ENCODE data around the gene MRC2.

Gene MRC2

DNA sequence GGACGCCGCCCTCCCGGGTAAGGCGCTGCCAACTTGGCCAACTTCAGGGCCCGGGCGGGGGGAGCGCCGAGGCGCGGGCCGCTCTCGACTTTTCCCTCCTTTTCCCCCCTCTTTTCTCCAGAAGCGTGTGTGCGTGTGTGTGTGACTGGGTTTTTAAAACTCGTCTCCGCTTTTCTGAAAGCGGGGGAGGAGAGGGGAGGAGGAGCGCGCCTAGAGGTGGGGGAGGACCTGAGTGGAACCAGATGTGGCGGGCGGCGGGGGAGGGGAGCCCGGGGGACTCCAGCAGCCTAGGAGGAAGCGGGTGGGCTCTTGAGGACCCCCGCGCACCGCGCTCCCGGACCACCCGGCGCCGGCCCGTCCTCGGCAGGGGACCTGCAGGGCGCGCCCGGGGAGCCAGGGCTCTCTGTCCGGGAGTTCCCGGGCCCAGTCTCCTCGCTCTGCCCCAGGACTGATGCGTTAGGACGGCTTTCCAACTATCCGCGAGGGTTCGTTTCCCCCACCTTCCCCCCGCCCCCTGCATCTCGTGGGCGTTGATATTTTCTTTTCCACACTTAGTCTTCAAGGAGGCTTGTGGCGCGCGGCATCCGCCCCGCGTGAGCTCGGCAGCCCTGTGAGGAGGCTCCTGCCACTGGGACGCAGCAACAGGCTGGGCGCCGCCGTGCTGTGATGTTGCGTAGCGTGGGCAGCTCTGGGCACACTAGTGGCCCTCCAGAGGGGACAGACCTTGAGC lies 599 bp downstream of the MRC2 start:
- ChIA-PET CTCF (interaction anchor here (1.0 to 1.4 kb wide), 3 partner anchors 9 to 20 kb away, joined by 3 to 4 read pairs (median 4); no protein-coding TSS in a partner anchor), POLR2A (no interaction called here)
- H3K27me3 ChIP-seq (replicated peaks in 2 of 5; ENCODE audit: control insufficient read depth in 4 of 5, insufficient read depth in 5 of 5, low read length in 4 of 5): peaks cover 0 to 25% (median 0%) of the 10 kb centered on the region in 5 experiments
- H3K27ac ChIP-seq (ENCODE audit: insufficient read depth in 1 of 2, low read depth in 1 of 2, low read length in 2 of 2, poor library complexity in 1 of 2, severe bottlenecking in 2 of 2): no peak overlapping the region
- WGBS (ENCODE audit: insufficient coverage): 0% methylated on average over 42 of the region's 61 CpGs
- H3K36me3 ChIP-seq (ENCODE audit: control insufficient read depth in 4 of 4, insufficient read depth in 4 of 4, low read length in 3 of 4): no peaks in the 10 kb centered on the region
- peaks cover 0 to 53% (median 30%) of the 10 kb centered on the region in 4 experiments for H3K4me1 ChIP-seq (ENCODE audit: control extremely low read depth in 1 of 4, control insufficient read depth in 4 of 4, insufficient read depth in 4 of 4, low read length in 3 of 4)
- peak; percentile 22 to 71 (median 57) for DNase-seq
- no peaks in the 10 kb centered on the region for H3K9me3 ChIP-seq (ENCODE audit: control extremely low read depth in 1 of 5, control insufficient read depth in 4 of 5, insufficient read depth in 2 of 5, low read depth in 1 of 5, low read length in 4 of 5)
- peak overlapping the region; percentile 45 to 85 (median 78) for H3K4me3 ChIP-seq (ENCODE audit: control insufficient read depth in 1 of 7, extremely low read depth in 1 of 7, insufficient read depth in 4 of 7, low read depth in 2 of 7, low read length in 6 of 7)

DNA sequence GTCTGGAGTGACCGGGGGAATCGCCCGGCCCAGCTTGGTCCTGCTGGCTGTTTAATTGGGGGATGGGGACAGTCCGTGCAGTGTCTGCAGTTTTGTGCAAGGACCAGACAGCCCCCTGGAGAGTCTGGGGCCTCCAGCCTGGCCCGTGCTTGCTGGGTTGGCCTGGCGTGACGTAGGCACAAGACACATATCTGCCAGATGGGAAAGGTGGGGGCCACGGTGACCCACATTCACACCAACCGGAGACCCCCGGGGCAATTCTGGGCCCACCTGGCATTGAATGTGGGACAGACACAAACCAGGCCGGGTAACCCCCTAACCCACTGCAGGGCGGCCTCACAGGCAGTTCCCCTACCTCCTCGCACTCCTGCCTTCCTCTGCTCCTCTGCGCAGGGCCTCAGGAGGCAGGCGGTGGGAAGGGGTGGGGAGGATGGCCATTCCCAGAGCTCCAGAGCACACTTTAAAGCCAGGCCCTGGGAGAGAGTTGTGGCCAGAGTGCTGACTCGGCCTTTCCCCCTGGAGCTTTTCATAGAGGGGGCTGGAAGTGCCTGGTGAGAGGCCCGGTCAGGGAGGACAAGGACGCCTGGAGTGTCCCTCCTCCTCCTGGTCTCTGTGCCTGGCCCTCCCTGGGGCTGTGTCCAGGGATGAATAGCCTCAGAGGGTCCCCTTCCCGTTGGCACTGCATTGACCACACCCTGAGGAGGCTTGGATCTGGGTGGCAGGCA lies 1.5 kb downstream of the MRC2 start:
- peaks cover 0 to 53% (median 30%) of the 10 kb centered on the region in 4 experiments for H3K4me1 ChIP-seq (ENCODE audit: control extremely low read depth in 1 of 4, control insufficient read depth in 4 of 4, insufficient read depth in 4 of 4, low read length in 3 of 4)
- no peaks in the 10 kb centered on the region for H3K36me3 ChIP-seq (ENCODE audit: control insufficient read depth in 4 of 4, insufficient read depth in 4 of 4, low read length in 3 of 4)
- POLR2A ChIA-PET: no interaction called here
- no peak for DNase-seq
- peak overlapping the region in 4 of 7 experiments; percentile 75 to 85 (median 80) for H3K4me3 ChIP-seq (ENCODE audit: control insufficient read depth in 1 of 7, extremely low read depth in 1 of 7, insufficient read depth in 4 of 7, low read depth in 2 of 7, low read length in 6 of 7)
- CTCF ChIA-PET: interaction anchor here (1.0 to 1.4 kb wide), 3 partner anchors 10 to 19 kb away, joined by 3 to 4 read pairs (median 4); no protein-coding TSS in a partner anchor
- WGBS (ENCODE audit: insufficient coverage): 69% methylated on average over 15 of the region's 19 CpGs
- peaks cover 0 to 25% (median 0%) of the 10 kb centered on the region in 5 experiments for H3K27me3 ChIP-seq (replicated peaks in 2 of 5; ENCODE audit: control insufficient read depth in 4 of 5, insufficient read depth in 5 of 5, low read length in 4 of 5)
- H3K9me3 ChIP-seq (ENCODE audit: control extremely low read depth in 1 of 5, control insufficient read depth in 4 of 5, insufficient read depth in 2 of 5, low read depth in 1 of 5, low read length in 4 of 5): no peaks in the 10 kb centered on the region
- no peak overlapping the region for H3K27ac ChIP-seq (ENCODE audit: insufficient read depth in 1 of 2, low read depth in 1 of 2, low read length in 2 of 2, poor library complexity in 1 of 2, severe bottlenecking in 2 of 2)

- 89% methylated on average over 16 of the region's 19 CpGs for WGBS (ENCODE audit: insufficient coverage)
- H3K27ac ChIP-seq (ENCODE audit: insufficient read depth in 1 of 2, low read depth in 1 of 2, low read length in 2 of 2, poor library complexity in 1 of 2, severe bottlenecking in 2 of 2): no peak overlapping the region
Observed at GRCh38 chr17:62629556-62630364, 2.3 kb downstream of the MRC2 start.

DNA sequence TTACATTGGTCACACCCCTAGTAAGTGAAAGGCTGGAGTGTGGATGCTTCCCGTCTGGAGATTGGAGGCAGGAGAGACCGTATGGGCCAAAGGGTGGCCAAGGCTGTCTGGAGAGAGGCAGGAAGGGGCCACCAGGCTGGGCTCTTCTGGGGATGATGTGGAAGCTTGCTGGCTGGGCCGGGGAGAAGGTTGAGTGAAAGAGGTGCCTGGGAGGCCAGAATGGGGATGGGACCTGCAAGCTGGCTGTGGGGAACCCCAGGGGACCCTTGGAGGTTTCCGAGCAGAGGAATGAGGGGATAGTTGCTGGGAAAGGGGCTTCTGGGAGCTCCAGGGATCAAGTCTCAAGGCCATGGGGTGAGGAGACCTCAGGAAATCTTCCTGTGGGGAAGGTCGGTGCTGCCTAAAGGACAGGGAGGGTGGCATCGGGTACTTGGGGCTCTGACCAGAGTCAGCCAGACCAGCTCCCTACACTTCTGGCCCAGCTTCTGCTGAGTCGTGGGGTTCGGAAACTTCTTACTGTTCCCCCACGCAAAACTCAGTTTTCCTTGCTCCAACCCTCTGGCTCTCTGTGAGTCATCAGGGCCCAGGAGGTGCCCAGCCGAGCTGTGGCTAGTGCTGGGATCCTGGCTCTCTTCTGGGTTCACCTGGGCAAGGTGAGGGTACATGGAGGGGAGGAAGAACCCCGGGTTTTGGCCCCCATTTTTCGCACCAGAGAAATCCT lies 3.1 kb downstream of the MRC2 start:
- ChIA-PET CTCF (no interaction called here), POLR2A (no interaction called here)
- no peaks in the 10 kb centered on the region for H3K9me3 ChIP-seq (ENCODE audit: control extremely low read depth in 1 of 5, control insufficient read depth in 4 of 5, insufficient read depth in 2 of 5, low read depth in 1 of 5, low read length in 4 of 5)
- no peak overlapping the region for H3K4me3 ChIP-seq (ENCODE audit: control insufficient read depth in 1 of 7, extremely low read depth in 1 of 7, insufficient read depth in 4 of 7, low read depth in 2 of 7, low read length in 6 of 7)
- peaks cover 0 to 25% (median 0%) of the 10 kb centered on the region in 5 experiments for H3K27me3 ChIP-seq (replicated peaks in 2 of 5; ENCODE audit: control insufficient read depth in 4 of 5, insufficient read depth in 5 of 5, low read length in 4 of 5)
- H3K36me3 ChIP-seq (ENCODE audit: control insufficient read depth in 4 of 4, insufficient read depth in 4 of 4, low read length in 3 of 4): no peaks in the 10 kb centered on the region
- DNase-seq: no peak
- 89% methylated on average over 8 of the region's 12 CpGs for WGBS (ENCODE audit: insufficient coverage)
- H3K4me1 ChIP-seq (ENCODE audit: control extremely low read depth in 1 of 4, control insufficient read depth in 4 of 4, insufficient read depth in 4 of 4, low read length in 3 of 4): peaks cover 0 to 45% (median 30%) of the 10 kb centered on the region in 4 experiments
- H3K27ac ChIP-seq (ENCODE audit: insufficient read depth in 1 of 2, low read depth in 1 of 2, low read length in 2 of 2, poor library complexity in 1 of 2, severe bottlenecking in 2 of 2): no peak overlapping the region

More at GRCh38 chr17:62629556-62630364, 2.3 kb downstream of the MRC2 start:
- no peaks in the 10 kb centered on the region for H3K36me3 ChIP-seq (ENCODE audit: control insufficient read depth in 4 of 4, insufficient read depth in 4 of 4, low read length in 3 of 4)
- DNase-seq: no peak
- POLR2A ChIA-PET: no interaction called here
- no peak overlapping the region for H3K4me3 ChIP-seq (ENCODE audit: control insufficient read depth in 1 of 7, extremely low read depth in 1 of 7, insufficient read depth in 4 of 7, low read depth in 2 of 7, low read length in 6 of 7)
- peaks cover 0 to 25% (median 0%) of the 10 kb centered on the region in 5 experiments for H3K27me3 ChIP-seq (replicated peaks in 2 of 5; ENCODE audit: control insufficient read depth in 4 of 5, insufficient read depth in 5 of 5, low read length in 4 of 5)
- H3K9me3 ChIP-seq (ENCODE audit: control extremely low read depth in 1 of 5, control insufficient read depth in 4 of 5, insufficient read depth in 2 of 5, low read depth in 1 of 5, low read length in 4 of 5): no peaks in the 10 kb centered on the region
- H3K4me1 ChIP-seq (ENCODE audit: control extremely low read depth in 1 of 4, control insufficient read depth in 4 of 4, insufficient read depth in 4 of 4, low read length in 3 of 4): peaks cover 0 to 53% (median 30%) of the 10 kb centered on the region in 4 experiments
- CTCF ChIA-PET: no interaction called here

GRCh38 chr17:62631086-62631935 lies 3.8 kb downstream of the MRC2 start:
- no peaks in the 10 kb centered on the region for H3K9me3 ChIP-seq (ENCODE audit: control extremely low read depth in 1 of 5, control insufficient read depth in 4 of 5, insufficient read depth in 2 of 5, low read depth in 1 of 5, low read length in 4 of 5)
- peaks cover 0 to 19% (median 0%) of the 10 kb centered on the region in 5 experiments for H3K27me3 ChIP-seq (replicated peaks in 2 of 5; ENCODE audit: control insufficient read depth in 4 of 5, insufficient read depth in 5 of 5, low read length in 4 of 5)
- H3K4me1 ChIP-seq (ENCODE audit: control extremely low read depth in 1 of 4, control insufficient read depth in 4 of 4, insufficient read depth in 4 of 4, low read length in 3 of 4): peaks cover 0 to 40% (median 30%) of the 10 kb centered on the region in 4 experiments
- ChIA-PET CTCF (interaction anchor here (1.0 kb wide), 1 partner anchor 9 kb away, joined by 3 read pairs; no protein-coding TSS in a partner anchor), POLR2A (no interaction called here)
- DNase-seq: no peak
- no peak overlapping the region for H3K27ac ChIP-seq (ENCODE audit: insufficient read depth in 1 of 2, low read depth in 1 of 2, low read length in 2 of 2, poor library complexity in 1 of 2, severe bottlenecking in 2 of 2)
- H3K36me3 ChIP-seq (ENCODE audit: control insufficient read depth in 4 of 4, insufficient read depth in 4 of 4, low read length in 3 of 4): no peaks in the 10 kb centered on the region
- WGBS (ENCODE audit: insufficient coverage): 96% methylated on average over 22 of the region's 23 CpGs
- H3K4me3 ChIP-seq (ENCODE audit: control insufficient read depth in 1 of 7, extremely low read depth in 1 of 7, insufficient read depth in 4 of 7, low read depth in 2 of 7, low read length in 6 of 7): no peak overlapping the region

All from common myeloid progenitor, CD34-positive (primary cell).